ENCODE data around the gene ERLIN1.
A peak's percentile ranks its signal among the peaks of the same experiment; 100 is the strongest.

The ERLIN1 gene

DNA sequence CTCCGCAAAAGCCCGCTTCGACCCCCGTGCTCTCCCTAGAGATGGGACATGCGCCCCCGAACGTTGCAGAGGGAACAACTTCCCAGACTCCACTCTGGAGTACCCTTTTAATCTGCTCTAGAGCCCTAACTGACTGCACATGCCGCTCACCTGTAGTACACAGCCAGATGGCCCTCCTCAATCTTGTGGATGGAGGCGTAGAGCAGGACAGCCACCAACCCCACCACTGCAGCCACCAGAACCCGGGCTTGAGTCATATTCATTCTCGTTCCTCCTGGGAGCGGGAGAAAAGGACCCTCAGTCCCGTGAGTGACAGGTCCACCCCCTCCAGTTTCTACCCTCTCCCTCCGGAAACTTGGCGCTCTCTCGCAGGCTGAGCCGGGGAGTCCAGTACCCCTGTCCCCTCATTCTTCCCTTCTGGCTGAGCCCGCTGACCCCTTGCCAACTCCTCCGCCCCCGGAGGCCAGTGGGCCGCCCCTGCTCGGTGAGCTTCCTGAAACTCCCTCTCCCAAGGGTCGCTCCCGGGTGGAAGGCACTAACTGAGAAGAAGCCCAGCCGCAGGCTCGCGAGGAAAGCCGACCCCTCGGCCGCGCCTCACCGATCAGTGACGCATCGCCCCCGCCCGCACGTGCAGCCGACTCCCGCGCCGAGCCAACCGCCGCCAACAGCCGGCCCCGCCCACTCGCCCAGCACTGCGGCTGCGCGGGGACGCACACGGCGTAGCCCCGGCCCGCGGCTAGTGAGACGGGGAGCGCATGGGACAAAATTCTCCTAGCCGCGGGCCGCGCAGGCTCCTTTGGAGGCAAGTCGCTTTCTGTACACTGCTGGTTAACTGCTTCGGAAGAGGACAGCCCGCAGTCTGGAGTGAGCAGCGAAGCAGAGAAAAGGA, at the start of gene ERLIN1:
Gene ERLIN1 (minus strand): TSS at position 666 of the 889 bp plus-strand sequence. CDS start 403 bp downstream, at position 263.
- Histone ChIP-seq H3K9me3 (ENCODE audit: control insufficient read depth, low read length) (no peaks in the 10 kb centered on the region), H3K27me3 (ENCODE audit: control insufficient read depth, insufficient read depth, low read length) (no peaks in the 10 kb centered on the region), H3K9ac (ENCODE audit: low read length) (peak within 1 kb of the TSS; percentile 93), H3K4me3 (ENCODE audit: low read length) (peak within 1 kb of the TSS; percentile 98), H3K36me3 (ENCODE audit: control insufficient read depth, insufficient read depth, low read length) (no peaks in the 10 kb centered on the region), H3K4me1 (ENCODE audit: control insufficient read depth, insufficient read depth, low read length) (peaks cover 23% of the 10 kb centered on the region)

GRCh38 chr10:100232101-100232500, 46.3 kb upstream of the ERLIN1 start:
- no peak overlapping the region for H3K4me3 ChIP-seq (ENCODE audit: low read length)
- H3K27me3 ChIP-seq (ENCODE audit: control insufficient read depth, insufficient read depth, low read length), result no peaks in the 10 kb centered on the region
- H3K9me3 ChIP-seq (ENCODE audit: control insufficient read depth, low read length), result no peaks in the 10 kb centered on the region
- H3K36me3 ChIP-seq (ENCODE audit: control insufficient read depth, insufficient read depth, low read length), result no peaks in the 10 kb centered on the region
- no peak overlapping the region for H3K9ac ChIP-seq (ENCODE audit: low read length)
- peaks cover 5% of the 10 kb centered on the region for H3K4me1 ChIP-seq (ENCODE audit: control insufficient read depth, insufficient read depth, low read length)

DNA sequence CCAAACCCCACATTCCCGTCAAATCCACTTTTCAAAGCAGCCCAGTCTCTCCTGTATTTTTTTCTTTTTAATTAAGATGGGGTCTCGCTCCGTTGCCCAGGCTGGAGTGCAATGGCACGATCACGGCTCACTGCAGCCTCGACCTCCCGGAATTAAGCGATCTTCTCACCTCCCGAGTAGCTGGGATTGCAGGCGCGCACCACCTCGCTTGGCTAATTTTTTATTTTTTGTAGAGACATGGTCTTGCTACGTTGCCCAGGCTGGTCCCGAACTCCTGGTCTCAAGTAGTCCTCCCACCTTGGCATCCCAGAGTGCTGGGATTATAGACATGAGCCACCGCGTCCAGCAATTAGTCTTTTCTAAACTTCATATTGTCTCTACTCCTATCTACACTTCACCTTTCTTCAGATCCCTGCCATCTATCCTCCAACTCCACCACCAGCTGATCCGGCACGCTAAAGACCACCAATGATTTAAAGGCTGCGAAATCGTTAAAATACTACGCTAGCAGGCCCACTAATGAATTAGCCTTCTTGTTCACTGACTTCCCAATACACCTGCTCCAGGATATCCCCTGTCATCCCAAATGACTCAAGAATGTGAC, 44.1 kb upstream of the ERLIN1 start:
- Histone ChIP-seq H3K4me3 (ENCODE audit: low read length) (peak overlapping the region; percentile 39), H3K4me1 (ENCODE audit: control insufficient read depth, insufficient read depth, low read length) (peaks cover 5% of the 10 kb centered on the region), H3K9me3 (ENCODE audit: control insufficient read depth, low read length) (no peaks in the 10 kb centered on the region), H3K27me3 (ENCODE audit: control insufficient read depth, insufficient read depth, low read length) (no peaks in the 10 kb centered on the region), H3K36me3 (ENCODE audit: control insufficient read depth, insufficient read depth, low read length) (no peaks in the 10 kb centered on the region), H3K9ac (ENCODE audit: low read length) (peak overlapping the region; percentile 66)

DNA sequence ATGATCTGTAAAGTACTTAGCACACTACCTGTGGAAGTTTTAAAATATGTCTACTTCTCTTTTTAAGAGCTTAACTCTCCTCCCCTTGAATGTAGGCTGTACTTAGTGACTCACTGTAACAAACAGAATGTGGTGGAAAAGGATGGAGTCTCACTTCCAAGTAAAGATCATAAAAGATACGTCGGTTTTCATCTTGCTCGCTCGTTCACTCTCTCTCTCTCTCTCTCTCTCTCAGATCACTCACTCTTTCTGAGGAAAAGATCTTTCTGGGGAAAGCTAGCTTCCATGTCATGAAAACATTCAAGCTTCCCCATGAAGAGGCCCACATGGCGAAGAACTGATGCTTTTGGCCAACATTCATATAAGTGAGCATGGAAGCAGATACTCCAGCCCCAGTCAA, 38.0 kb upstream of the ERLIN1 start:
- no peaks in the 10 kb centered on the region for H3K4me1 ChIP-seq (ENCODE audit: control insufficient read depth, insufficient read depth, low read length)
- no peak overlapping the region for H3K9ac ChIP-seq (ENCODE audit: low read length)
- no peaks in the 10 kb centered on the region for H3K36me3 ChIP-seq (ENCODE audit: control insufficient read depth, insufficient read depth, low read length)
- H3K27me3 ChIP-seq (ENCODE audit: control insufficient read depth, insufficient read depth, low read length), result no peaks in the 10 kb centered on the region
- H3K9me3 ChIP-seq (ENCODE audit: control insufficient read depth, low read length), result no peaks in the 10 kb centered on the region
- H3K4me3 ChIP-seq (ENCODE audit: low read length), result no peak overlapping the region

GRCh38 chr10:100222529-100222928, 36.7 kb upstream of the ERLIN1 start:
- Histone ChIP-seq H3K27me3 (ENCODE audit: control insufficient read depth, insufficient read depth, low read length) (no peaks in the 10 kb centered on the region), H3K4me3 (ENCODE audit: low read length) (no peak overlapping the region), H3K36me3 (ENCODE audit: control insufficient read depth, insufficient read depth, low read length) (no peaks in the 10 kb centered on the region), H3K4me1 (ENCODE audit: control insufficient read depth, insufficient read depth, low read length) (no peaks in the 10 kb centered on the region), H3K9ac (ENCODE audit: low read length) (no peak overlapping the region), H3K9me3 (ENCODE audit: control insufficient read depth, low read length) (no peaks in the 10 kb centered on the region)

DNA sequence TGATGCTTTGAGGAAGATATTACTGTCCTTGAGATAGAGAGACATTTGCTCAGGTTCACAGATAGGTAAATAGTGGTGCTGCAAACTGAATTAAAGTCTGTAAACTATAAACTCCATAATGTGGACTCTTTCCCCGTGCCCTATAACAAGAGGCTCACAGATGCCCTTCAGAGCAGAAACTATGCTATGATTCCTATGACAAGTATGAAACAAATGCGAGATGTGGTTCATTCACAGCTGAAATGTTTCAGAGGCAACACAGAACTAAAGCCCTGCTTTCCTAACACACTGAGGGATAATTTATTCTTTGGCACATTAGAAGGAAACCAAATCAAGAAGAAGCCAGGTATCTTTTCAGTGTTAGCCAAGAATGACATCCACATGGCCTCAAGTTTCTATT, 30.2 kb upstream of the ERLIN1 start:
- Histone ChIP-seq H3K4me3 (ENCODE audit: low read length) (no peak overlapping the region), H3K9me3 (ENCODE audit: control insufficient read depth, low read length) (no peaks in the 10 kb centered on the region), H3K4me1 (ENCODE audit: control insufficient read depth, insufficient read depth, low read length) (no peaks in the 10 kb centered on the region), H3K9ac (ENCODE audit: low read length) (no peak overlapping the region), H3K27me3 (ENCODE audit: control insufficient read depth, insufficient read depth, low read length) (no peaks in the 10 kb centered on the region), H3K36me3 (ENCODE audit: control insufficient read depth, insufficient read depth, low read length) (no peaks in the 10 kb centered on the region)

DNA sequence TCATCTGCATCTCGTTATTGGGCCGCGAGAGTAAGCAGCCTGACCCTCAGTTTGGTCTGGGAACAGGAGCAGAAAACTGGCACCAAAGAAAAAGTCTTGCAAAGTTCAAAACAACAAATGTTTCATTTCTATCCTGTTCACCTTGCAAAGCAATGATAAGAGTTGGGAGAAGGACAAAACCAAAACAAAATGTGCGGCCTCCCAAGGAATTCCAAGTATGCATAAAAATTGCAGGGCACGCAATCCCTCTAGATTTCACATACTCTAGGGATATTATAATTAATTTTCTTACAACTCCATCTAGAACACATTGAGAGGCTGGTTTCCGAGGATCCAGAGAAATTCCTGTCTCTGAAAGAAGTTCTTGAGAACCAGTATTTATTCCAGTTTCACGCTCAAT, 23.5 kb upstream of the ERLIN1 start:
- Histone ChIP-seq H3K36me3 (ENCODE audit: control insufficient read depth, insufficient read depth, low read length) (no peaks in the 10 kb centered on the region), H3K9me3 (ENCODE audit: control insufficient read depth, low read length) (no peaks in the 10 kb centered on the region), H3K9ac (ENCODE audit: low read length) (no peak overlapping the region), H3K4me3 (ENCODE audit: low read length) (no peak overlapping the region), H3K27me3 (ENCODE audit: control insufficient read depth, insufficient read depth, low read length) (no peaks in the 10 kb centered on the region), H3K4me1 (ENCODE audit: control insufficient read depth, insufficient read depth, low read length) (no peaks in the 10 kb centered on the region)

- H3K4me3 ChIP-seq (ENCODE audit: low read length), result no peak overlapping the region
- no peaks in the 10 kb centered on the region for H3K9me3 ChIP-seq (ENCODE audit: control insufficient read depth, low read length)
- H3K9ac ChIP-seq (ENCODE audit: low read length), result no peak overlapping the region
- H3K4me1 ChIP-seq (ENCODE audit: control insufficient read depth, insufficient read depth, low read length), result no peaks in the 10 kb centered on the region
- no peaks in the 10 kb centered on the region for H3K36me3 ChIP-seq (ENCODE audit: control insufficient read depth, insufficient read depth, low read length)
- no peaks in the 10 kb centered on the region for H3K27me3 ChIP-seq (ENCODE audit: control insufficient read depth, insufficient read depth, low read length)
Measured at GRCh38 chr10:100208276-100208675, 22.4 kb upstream of the ERLIN1 start.

DNA sequence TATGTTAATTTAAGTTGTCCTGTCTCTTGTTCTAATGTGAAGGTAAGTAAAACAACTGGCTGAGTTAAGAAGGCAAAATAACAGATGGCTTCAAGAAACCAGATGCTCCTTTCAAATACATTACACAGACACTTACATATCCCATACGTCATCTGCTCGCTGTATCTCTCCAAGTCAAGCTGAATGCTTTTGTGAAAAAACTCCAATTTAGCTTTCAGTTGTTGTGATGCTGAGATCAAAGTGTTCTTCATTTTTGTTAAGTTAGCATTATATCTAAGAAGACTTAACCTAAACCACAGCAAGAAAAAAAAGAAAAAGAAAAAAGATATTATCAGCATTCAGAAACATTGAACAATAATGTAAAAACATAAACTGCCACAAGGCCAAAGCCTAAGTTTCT, 18.5 kb upstream of the ERLIN1 start:
- no peaks in the 10 kb centered on the region for H3K27me3 ChIP-seq (ENCODE audit: control insufficient read depth, insufficient read depth, low read length)
- no peaks in the 10 kb centered on the region for H3K9me3 ChIP-seq (ENCODE audit: control insufficient read depth, low read length)
- H3K4me3 ChIP-seq (ENCODE audit: low read length), result no peak overlapping the region
- no peaks in the 10 kb centered on the region for H3K36me3 ChIP-seq (ENCODE audit: control insufficient read depth, insufficient read depth, low read length)
- H3K9ac ChIP-seq (ENCODE audit: low read length), result no peak overlapping the region
- H3K4me1 ChIP-seq (ENCODE audit: control insufficient read depth, insufficient read depth, low read length), result no peaks in the 10 kb centered on the region

DNA sequence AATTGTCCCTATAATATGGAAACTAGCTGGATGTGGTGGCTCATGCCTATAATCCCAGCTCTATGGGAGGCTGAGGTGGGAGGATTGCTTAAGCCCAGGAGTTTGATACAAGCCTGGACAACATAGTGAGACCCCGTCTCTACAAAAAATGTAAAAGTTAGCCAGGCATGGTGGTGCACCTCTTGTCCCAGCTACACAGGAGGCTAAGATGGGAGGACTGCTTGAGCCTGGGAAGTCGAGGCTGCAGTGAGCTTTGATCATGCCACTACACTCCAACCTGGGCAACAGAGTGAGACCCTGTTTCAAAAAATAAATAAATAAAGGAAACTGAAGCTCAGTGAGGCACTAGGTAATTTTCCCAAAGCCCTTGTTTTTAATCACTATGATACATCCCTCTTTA, 15.7 kb upstream of the ERLIN1 start:
- Histone ChIP-seq H3K9me3 (ENCODE audit: control insufficient read depth, low read length) (no peaks in the 10 kb centered on the region), H3K36me3 (ENCODE audit: control insufficient read depth, insufficient read depth, low read length) (no peaks in the 10 kb centered on the region), H3K4me3 (ENCODE audit: low read length) (no peak overlapping the region)

DNA sequence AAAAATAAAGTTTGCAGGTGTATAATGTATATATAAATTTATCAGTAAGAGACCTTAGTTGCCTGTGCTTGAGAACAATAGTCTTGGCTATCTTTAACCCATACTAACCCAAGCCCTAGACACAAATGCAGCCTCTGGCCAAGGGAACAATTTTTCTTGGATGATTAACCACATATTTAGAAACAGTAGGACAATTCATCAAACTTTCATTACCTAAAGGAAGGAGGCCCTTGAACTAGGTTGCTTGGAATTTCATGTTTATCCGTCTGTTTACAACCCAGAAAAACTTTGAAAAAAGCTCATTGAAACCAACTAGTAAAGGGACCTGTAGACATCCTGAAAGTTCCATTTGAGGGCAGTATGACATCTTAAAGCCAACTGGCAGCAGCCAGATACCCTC, 8.9 kb upstream of the ERLIN1 start:
- Histone ChIP-seq H3K9ac (ENCODE audit: low read length) (no peak overlapping the region), H3K36me3 (ENCODE audit: control insufficient read depth, insufficient read depth, low read length) (no peaks in the 10 kb centered on the region), H3K27me3 (ENCODE audit: control insufficient read depth, insufficient read depth, low read length) (no peaks in the 10 kb centered on the region)

More for the DNA sequence above, 15.7 kb upstream of the ERLIN1 start:
- no peaks in the 10 kb centered on the region for H3K4me1 ChIP-seq (ENCODE audit: control insufficient read depth, insufficient read depth, low read length)
- H3K27me3 ChIP-seq (ENCODE audit: control insufficient read depth, insufficient read depth, low read length), result no peaks in the 10 kb centered on the region
- H3K9ac ChIP-seq (ENCODE audit: low read length), result no peak overlapping the region

GRCh38 chr10:100192350-100192749, 6.5 kb upstream of the ERLIN1 start:
- H3K4me1 ChIP-seq (ENCODE audit: control insufficient read depth, insufficient read depth, low read length), result peaks cover 2% of the 10 kb centered on the region
- H3K27me3 ChIP-seq (ENCODE audit: control insufficient read depth, insufficient read depth, low read length), result no peaks in the 10 kb centered on the region
- no peaks in the 10 kb centered on the region for H3K9me3 ChIP-seq (ENCODE audit: control insufficient read depth, low read length)
- no peak overlapping the region for H3K9ac ChIP-seq (ENCODE audit: low read length)
- H3K36me3 ChIP-seq (ENCODE audit: control insufficient read depth, insufficient read depth, low read length), result no peaks in the 10 kb centered on the region
- no peak overlapping the region for H3K4me3 ChIP-seq (ENCODE audit: low read length)

More for the DNA sequence above, 8.9 kb upstream of the ERLIN1 start:
- no peak overlapping the region for H3K4me3 ChIP-seq (ENCODE audit: low read length)
- H3K4me1 ChIP-seq (ENCODE audit: control insufficient read depth, insufficient read depth, low read length), result no peaks in the 10 kb centered on the region
- H3K9me3 ChIP-seq (ENCODE audit: control insufficient read depth, low read length), result no peaks in the 10 kb centered on the region
